HepG2 (cell line): ENCODE results near the gene SDR42E2. TPM values are rescaled to one million over a fixed set of nuclear protein-coding genes. Genes with fewer than 3 reads are reported as not detected.

Source experiments
- KLF12 ChIP-seq: sonication (generic); formaldehyde crosslinking; IDR thresholded peaks from 2 replicates; pipeline ENCODE4 v1.4.0; 2020; ENCODE audit warnings: missing genetic modification reagents, borderline replicate concordance
- RAD21 ChIP-seq: fragments of 450-650 bp; formaldehyde crosslinking; IDR thresholded peaks from 2 replicates; pipeline ENCODE4 v1.5.0; 2020; ENCODE audit warnings: mild to moderate bottlenecking
- SAP130 ChIP-seq: IDR thresholded peaks from 2 replicates; pipeline ENCODE4 v1.6.1; 2016; ENCODE audit warnings: low read depth
- SOX5 ChIP-seq: IDR thresholded peaks from 2 replicates; pipeline ENCODE4 v1.6.1; 2016; ENCODE audit warnings: borderline replicate concordance
- polyA plus RNA-seq, 8 experiments: library from polyadenylated mRNA; depleted of rRNA in 3 of 8; stranded (reverse) in 7 of 8; unstranded in 1 of 8; fragments of >200 nt; fragmentation: Illumina TruSeq in 4 of 8; extraction: Trizol in 4 of 8; gene quantifications; 2 replicates each; pipeline versions ENCODE4 v1.2.1 to v1.2.3, GENCODE V29; 2011 to 2016; ENCODE audit warnings: low read depth in 4 of 8, missing spikeins in 1 of 8, mixed read lengths in 1 of 8; ENCODE audit not compliant: insufficient read depth in 1 of 8
- total RNA-seq, 5 experiments: library from RNA; depleted of rRNA; stranded (reverse); fragments of >200 nt; fragmentation: Illumina TruSeq; extraction: Trizol; gene quantifications; 2 replicates each; pipeline ENCODE4 v1.2.3, GENCODE V29; 2016; ENCODE audit warnings: low read depth in 1 of 5
- TF ChIP-seq, protein P1 (sequence below): IDR thresholded peaks from 2 replicates; pipeline ENCODE4 v1.6.1; 2016; ENCODE audit warnings: low read depth, missing genetic modification reagents, missing compliant biosample characterization
- TF ChIP-seq, protein P2 (sequence below): sonication (generic); formaldehyde crosslinking; IDR thresholded peaks from 2 replicates; pipeline ENCODE4 v1.4.0; 2020; ENCODE audit warnings: missing genetic modification reagents
- TF ChIP-seq, protein P3 (sequence below): sonication (generic); formaldehyde crosslinking; IDR thresholded peaks from 2 replicates; pipeline ENCODE4 v1.8.1; 2023; ENCODE audit warnings: mild to moderate bottlenecking, moderate library complexity, missing genetic modification reagents
- TF ChIP-seq, protein P4 (sequence below): sonication (generic); formaldehyde crosslinking; conservative IDR thresholded peaks from 2 replicates; pipeline ENCODE4 v1.4.0; 2020; ENCODE audit warnings: missing genetic modification reagents
- TF ChIP-seq, protein P5 (sequence below): sonication (generic); formaldehyde crosslinking; IDR thresholded peaks from 2 replicates; pipeline ENCODE4 v1.5.0; 2020; ENCODE audit warnings: mild to moderate bottlenecking, missing genetic modification reagents
- TF ChIP-seq, protein P6 (sequence below): IDR thresholded peaks from 2 replicates; pipeline ENCODE4 v1.6.1; 2018; ENCODE audit warnings: missing genetic modification reagents

SDR42E2 gene
- total and polyA plus RNA-seq, 2 of the 13 experiments (the other 11 are each of a cell fraction or from before 2014, with no cell fraction given), result 0.05 to 0.11 TPM

DNA sequence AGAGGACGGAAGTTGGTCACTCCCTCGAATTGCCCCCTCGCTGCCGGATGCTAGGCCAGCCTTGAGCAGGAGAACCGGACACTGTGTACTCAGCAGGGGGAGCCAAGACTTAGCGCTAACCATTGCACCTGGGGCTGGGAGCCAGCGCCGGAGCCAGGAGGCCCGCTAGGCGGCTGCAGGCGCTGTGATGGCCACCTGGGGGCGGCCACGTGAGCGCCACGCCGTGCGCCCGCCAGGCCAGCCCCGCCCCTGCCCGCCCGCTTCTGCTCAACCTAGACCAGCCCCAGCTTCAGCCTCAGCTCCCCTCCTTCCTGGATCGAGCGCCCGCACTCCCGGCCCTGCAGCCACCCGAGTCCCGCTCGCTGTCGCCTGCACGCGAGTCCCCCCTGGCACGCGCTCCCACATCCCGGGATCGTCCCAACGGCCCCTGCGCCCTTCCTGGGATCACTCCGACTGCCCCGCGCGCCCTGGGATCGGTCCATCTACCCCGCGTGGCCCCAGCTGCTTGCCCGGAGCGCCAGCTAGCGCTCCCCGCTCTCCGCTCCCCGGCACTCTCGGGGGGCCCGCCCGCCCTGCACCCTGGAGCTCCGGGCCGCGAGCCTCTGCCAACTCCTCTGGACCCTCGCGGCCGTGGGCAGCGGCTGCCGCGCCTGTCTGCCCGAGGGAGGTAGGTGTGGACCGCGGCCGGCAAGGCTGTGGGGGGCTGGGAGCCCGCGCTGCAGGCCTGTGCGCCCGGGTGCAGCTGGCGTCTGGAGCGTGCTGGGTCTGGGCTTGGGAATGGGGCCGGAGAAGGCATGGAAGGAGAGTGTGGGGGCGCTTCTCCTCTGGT lies 43.9 kb downstream of the SDR42E2 start, which contains the start of gene EEF2K (continued):
- TF ChIP-seq, protein P1, sequence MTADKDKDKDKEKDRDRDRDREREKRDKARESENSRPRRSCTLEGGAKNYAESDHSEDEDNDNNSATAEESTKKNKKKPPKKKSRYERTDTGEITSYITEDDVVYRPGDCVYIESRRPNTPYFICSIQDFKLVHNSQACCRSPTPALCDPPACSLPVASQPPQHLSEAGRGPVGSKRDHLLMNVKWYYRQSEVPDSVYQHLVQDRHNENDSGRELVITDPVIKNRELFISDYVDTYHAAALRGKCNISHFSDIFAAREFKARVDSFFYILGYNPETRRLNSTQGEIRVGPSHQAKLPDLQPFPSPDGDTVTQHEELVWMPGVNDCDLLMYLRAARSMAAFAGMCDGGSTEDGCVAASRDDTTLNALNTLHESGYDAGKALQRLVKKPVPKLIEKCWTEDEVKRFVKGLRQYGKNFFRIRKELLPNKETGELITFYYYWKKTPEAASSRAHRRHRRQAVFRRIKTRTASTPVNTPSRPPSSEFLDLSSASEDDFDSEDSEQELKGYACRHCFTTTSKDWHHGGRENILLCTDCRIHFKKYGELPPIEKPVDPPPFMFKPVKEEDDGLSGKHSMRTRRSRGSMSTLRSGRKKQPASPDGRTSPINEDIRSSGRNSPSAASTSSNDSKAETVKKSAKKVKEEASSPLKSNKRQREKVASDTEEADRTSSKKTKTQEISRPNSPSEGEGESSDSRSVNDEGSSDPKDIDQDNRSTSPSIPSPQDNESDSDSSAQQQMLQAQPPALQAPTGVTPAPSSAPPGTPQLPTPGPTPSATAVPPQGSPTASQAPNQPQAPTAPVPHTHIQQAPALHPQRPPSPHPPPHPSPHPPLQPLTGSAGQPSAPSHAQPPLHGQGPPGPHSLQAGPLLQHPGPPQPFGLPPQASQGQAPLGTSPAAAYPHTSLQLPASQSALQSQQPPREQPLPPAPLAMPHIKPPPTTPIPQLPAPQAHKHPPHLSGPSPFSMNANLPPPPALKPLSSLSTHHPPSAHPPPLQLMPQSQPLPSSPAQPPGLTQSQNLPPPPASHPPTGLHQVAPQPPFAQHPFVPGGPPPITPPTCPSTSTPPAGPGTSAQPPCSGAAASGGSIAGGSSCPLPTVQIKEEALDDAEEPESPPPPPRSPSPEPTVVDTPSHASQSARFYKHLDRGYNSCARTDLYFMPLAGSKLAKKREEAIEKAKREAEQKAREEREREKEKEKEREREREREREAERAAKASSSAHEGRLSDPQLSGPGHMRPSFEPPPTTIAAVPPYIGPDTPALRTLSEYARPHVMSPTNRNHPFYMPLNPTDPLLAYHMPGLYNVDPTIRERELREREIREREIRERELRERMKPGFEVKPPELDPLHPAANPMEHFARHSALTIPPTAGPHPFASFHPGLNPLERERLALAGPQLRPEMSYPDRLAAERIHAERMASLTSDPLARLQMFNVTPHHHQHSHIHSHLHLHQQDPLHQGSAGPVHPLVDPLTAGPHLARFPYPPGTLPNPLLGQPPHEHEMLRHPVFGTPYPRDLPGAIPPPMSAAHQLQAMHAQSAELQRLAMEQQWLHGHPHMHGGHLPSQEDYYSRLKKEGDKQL (CRISPR knock-in tag), result peak; percentile 86
- peak; percentile 94 for TF ChIP-seq SAP130 (CRISPR knock-in tag)
- TF ChIP-seq, protein P2, sequence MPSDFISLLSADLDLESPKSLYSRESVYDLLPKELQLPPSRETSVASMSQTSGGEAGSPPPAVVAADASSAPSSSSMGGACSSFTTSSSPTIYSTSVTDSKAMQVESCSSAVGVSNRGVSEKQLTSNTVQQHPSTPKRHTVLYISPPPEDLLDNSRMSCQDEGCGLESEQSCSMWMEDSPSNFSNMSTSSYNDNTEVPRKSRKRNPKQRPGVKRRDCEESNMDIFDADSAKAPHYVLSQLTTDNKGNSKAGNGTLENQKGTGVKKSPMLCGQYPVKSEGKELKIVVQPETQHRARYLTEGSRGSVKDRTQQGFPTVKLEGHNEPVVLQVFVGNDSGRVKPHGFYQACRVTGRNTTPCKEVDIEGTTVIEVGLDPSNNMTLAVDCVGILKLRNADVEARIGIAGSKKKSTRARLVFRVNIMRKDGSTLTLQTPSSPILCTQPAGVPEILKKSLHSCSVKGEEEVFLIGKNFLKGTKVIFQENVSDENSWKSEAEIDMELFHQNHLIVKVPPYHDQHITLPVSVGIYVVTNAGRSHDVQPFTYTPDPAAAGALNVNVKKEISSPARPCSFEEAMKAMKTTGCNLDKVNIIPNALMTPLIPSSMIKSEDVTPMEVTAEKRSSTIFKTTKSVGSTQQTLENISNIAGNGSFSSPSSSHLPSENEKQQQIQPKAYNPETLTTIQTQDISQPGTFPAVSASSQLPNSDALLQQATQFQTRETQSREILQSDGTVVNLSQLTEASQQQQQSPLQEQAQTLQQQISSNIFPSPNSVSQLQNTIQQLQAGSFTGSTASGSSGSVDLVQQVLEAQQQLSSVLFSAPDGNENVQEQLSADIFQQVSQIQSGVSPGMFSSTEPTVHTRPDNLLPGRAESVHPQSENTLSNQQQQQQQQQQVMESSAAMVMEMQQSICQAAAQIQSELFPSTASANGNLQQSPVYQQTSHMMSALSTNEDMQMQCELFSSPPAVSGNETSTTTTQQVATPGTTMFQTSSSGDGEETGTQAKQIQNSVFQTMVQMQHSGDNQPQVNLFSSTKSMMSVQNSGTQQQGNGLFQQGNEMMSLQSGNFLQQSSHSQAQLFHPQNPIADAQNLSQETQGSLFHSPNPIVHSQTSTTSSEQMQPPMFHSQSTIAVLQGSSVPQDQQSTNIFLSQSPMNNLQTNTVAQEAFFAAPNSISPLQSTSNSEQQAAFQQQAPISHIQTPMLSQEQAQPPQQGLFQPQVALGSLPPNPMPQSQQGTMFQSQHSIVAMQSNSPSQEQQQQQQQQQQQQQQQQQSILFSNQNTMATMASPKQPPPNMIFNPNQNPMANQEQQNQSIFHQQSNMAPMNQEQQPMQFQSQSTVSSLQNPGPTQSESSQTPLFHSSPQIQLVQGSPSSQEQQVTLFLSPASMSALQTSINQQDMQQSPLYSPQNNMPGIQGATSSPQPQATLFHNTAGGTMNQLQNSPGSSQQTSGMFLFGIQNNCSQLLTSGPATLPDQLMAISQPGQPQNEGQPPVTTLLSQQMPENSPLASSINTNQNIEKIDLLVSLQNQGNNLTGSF (CRISPR knock-in tag), result peak; percentile 73
- TF ChIP-seq, protein P3, sequence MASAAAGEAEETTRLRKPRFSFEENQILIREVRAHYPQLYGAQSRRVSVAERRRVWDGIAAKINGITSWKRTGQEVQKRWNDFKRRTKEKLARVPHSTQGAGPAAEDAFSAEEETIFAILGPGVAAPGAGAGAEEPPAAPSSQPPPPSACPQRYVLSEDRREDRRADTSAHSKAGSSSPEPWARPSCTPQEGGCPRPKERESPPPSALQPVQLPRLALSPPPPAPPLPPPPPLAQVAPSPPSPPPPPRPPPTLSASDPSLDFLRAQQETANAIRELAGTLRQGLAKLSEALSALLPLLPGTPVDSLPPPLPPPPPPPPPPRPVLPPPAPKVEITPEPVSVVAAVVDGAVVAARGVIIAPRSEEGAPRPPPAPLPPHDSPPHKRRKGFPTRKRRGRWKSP (CRISPR knock-in tag), result peak; percentile 100
- TF ChIP-seq KLF12 (CRISPR knock-in tag), result no peak; the same call in 1 of the 2 replicates
- TF ChIP-seq, protein P4, sequence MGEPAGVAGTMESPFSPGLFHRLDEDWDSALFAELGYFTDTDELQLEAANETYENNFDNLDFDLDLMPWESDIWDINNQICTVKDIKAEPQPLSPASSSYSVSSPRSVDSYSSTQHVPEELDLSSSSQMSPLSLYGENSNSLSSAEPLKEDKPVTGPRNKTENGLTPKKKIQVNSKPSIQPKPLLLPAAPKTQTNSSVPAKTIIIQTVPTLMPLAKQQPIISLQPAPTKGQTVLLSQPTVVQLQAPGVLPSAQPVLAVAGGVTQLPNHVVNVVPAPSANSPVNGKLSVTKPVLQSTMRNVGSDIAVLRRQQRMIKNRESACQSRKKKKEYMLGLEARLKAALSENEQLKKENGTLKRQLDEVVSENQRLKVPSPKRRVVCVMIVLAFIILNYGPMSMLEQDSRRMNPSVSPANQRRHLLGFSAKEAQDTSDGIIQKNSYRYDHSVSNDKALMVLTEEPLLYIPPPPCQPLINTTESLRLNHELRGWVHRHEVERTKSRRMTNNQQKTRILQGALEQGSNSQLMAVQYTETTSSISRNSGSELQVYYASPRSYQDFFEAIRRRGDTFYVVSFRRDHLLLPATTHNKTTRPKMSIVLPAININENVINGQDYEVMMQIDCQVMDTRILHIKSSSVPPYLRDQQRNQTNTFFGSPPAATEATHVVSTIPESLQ (CRISPR knock-in tag), result peak; percentile 93; the same call in 1 of the 2 replicates
- TF ChIP-seq, protein P5, sequence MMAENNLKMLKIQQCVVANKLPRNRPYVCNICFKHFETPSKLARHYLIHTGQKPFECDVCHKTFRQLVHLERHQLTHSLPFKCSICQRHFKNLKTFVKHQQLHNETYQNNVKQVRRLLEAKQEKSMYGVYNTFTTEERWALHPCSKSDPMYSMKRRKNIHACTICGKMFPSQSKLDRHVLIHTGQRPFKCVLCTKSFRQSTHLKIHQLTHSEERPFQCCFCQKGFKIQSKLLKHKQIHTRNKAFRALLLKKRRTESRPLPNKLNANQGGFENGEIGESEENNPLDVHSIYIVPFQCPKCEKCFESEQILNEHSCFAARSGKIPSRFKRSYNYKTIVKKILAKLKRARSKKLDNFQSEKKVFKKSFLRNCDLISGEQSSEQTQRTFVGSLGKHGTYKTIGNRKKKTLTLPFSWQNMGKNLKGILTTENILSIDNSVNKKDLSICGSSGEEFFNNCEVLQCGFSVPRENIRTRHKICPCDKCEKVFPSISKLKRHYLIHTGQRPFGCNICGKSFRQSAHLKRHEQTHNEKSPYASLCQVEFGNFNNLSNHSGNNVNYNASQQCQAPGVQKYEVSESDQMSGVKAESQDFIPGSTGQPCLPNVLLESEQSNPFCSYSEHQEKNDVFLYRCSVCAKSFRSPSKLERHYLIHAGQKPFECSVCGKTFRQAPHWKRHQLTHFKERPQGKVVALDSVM, result peak; percentile 93
- TF ChIP-seq SOX5, result peak; percentile 86
- peak; percentile 96 for TF ChIP-seq RAD21 (CRISPR knock-in tag)
- TF ChIP-seq, protein P6, sequence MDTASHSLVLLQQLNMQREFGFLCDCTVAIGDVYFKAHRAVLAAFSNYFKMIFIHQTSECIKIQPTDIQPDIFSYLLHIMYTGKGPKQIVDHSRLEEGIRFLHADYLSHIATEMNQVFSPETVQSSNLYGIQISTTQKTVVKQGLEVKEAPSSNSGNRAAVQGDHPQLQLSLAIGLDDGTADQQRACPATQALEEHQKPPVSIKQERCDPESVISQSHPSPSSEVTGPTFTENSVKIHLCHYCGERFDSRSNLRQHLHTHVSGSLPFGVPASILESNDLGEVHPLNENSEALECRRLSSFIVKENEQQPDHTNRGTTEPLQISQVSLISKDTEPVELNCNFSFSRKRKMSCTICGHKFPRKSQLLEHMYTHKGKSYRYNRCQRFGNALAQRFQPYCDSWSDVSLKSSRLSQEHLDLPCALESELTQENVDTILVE (CRISPR knock-in tag), result peak; percentile 96
